Activated T-cell treated with anti-CD3 and anti-CD28 coated beads for 4 hours (primary cell): ENCODE measurements around the gene ZNF211.

Experiments
- DNase-seq: peaks from one replicate; pipeline ENCODE4 v3.0.0-alpha.2; 2020

The ZNF211 gene

GRCh38 chr19:57632987-57633831 is at the start of gene ZNF211:
Gene ZNF211 (plus strand): TSS chr19:57633168. CDS start chr19:57633347, 179 bp downstream.
- peak; percentile 78 for DNase-seq

DNA sequence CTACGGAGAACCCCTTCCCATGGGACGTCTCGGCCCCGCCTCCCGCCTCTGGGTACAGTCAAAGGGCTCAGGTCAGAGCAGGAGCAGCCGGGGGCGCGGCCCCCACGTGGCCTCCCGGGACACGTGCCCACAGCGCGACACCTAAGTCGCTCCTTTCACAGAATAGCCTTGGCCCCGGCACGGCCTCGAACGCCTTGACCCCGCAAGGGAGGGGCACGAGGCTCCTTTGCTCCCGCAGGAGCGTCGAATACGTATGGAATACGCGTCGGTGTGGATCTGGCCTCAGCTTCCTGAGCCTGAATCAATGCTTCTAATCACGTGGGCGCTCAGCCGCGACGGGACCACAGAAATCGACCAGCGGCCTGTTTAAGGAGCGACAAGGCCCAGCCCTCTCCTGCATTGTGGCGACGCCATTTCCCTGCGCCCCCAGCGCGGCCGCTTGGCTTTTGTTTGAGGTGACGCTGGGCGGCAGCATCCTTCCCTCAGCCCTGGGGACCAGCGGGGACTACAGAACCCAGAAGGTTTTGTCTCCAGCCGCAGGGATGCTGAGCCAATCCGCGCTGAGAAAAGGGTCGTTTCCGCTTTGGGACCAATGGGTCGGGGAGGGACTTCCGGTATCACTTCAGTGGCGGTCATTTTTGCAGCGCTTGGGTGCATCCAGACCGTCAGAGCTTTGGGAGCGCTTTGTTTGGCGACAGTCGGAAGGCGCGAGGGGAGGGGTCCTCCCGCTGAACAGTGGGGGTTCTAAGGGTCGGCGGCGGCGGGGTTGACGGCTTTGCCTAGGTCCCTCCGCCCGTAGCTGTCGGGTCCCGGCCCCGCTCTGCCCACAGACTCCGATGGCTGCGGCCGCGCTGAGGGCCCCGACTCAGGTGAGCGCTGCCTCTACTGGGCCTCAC is 49.2 kb upstream of the ZNF211 start, which contains the start of gene ZIK1:
Gene ZIK1, plus strand, starts transcription at position 625 of the 896 bp plus-strand sequence. Its CDS starts 212 bp downstream, at position 837.
- peak; percentile 78 for DNase-seq

DNA sequence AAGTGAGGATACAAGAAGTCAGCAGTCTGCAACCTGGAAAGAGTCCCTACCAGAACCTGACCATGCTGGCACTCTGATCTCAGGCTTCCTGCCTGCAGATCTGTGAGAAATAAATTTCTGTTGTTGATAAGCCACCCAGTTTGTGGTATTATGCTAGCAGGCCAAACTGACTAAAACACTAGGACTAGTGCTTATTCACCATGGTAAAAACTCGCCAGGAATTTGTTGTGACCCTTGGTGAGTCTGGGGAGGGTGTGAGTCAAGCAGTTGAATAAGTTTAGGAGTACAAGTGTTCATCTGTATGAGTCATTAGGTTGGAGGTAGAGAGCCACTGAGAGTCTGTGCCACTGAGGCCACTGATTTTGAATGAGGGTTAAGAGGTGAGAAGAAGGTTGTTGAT is 45.4 kb upstream of the ZNF211 start:
- DNase-seq: no peak

DNA sequence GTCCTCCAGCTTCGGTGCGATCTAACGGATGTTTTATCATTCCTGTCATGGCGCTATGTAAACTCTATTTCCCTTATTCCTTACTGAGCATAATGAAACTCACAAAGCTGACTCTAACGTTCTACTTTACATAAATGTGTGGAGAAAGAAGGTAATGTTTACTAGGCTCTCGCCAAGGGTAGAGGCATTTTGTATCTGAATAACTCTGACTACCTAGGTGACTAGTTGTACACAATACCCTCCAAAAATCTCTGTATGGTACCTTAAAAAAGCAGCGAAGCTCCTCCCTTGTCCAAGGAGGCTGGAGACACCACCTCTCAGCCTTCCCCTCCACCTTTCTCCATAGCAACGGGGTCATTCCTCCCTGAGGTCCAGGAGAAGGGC is 33.6 kb upstream of the ZNF211 start:
- DNase-seq: no peak

DNA sequence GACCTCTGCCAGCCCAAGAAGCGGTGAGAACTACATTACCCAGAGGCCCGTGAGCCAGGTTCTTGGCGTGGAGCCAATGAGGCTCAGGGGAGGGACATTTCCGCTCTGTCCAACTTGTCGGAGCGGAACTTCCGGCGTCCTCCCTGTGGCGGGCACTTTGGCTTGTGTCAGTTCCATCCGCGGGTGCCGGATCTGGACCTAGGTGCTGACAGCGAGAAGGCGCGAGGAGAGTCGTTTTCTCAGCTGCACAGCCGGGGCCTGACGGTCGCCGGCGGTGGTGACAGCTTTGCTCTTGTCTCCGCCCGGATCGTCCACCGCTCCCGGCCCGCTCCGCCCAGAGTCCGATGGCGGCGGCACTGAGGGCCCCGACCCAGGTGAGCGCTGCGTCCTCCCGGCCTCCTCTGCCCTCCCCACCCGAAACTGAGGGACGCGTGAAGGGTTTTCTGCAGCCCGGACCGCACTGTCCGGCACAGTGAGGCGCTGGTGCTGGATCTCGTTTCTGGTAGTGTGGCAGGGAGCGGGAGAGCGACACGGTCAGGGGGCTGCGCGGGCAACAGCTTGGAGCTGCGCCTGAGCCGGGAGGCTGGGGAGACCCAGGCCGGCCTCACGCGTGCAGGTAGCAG is 33.1 kb upstream of the ZNF211 start, which contains the start of gene ZNF530:
Gene ZNF530, plus strand, starts transcription at position 125 of the 623 bp plus-strand sequence. CDS start 4,461 bp downstream, outside the sequence.
- DNase-seq: peak; percentile 74

DNA sequence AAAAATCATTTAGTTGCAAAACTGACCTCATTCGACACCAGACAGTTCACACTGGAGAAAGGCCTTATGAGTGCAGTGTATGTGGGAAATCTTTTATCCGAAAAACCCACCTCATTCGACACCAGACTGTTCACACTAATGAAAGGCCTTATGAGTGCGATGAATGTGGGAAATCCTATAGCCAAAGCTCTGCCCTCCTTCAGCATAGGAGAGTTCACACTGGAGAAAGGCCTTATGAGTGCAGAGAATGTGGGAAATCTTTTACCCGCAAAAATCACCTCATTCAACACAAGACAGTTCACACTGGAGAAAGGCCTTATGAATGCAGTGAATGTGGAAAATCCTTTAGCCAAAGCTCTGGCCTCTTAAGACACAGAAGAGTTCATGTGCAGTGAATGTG is 26.0 kb upstream of the ZNF211 start:
- no peak for DNase-seq

DNA sequence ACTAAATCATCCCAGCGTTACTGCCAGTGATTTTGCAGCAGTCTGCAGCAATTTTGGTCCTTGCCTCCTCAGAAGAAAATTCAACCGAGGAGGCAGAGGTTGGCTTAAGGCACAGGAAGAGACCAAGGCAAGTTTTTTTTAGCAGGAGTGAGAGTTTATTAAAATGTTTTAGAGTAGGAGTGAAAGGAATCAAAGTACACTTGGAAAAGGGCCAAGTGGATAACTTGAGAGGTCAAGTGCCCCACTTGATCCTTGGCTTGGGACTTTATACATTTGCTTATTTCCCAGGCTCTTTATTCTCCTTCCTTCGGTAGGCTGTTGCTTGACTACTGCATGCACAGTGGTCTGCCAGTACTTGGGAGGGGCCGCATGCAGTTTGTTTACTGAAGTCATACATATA is 21.9 kb upstream of the ZNF211 start:
- no peak for DNase-seq

DNA sequence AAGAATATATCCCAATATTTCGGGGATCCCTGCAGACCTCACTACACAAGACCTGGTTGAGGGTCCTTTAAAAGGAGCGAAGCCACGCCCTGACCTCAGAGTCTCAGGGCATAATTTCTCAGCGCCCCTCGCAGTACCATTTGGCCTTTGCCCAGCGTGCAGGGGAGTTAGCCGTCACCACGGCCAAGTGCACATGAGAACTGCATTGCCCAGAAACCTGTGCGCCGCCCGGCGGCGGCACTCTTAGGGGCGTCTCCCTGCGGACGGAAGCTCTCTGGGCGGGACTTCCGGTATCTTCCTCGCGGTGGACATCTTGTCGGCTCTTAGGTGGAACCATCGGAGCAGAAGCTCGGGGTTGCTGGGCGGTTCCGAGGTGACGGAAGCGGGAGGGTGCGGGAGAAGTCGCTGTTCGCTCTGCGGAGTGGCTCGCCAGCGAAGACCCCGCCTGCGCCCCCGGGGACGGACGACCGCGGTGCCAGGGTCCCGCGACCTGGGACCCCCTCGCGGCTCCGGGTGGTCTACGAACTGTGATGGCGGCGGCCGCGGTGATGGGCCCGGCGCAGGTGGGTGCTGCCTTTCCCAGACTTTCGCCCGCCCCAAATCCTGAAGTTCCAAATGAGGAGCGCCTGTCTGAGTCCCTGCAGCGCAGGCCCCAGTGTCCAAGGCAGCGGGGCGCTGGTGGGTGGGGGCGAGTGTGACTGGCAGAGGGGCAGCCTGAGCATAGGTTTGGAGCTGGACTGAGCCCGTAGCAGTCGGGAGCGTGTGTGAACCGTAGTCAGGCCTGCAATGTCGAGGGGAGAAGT is 18.8 kb upstream of the ZNF211 start, which contains the start of gene ZNF134:
Gene ZNF134, plus strand, starts transcription at position 302 of the 803 bp plus-strand sequence. CDS start 5,227 bp downstream, outside the sequence.
- DNase-seq: peak; percentile 77

DNA sequence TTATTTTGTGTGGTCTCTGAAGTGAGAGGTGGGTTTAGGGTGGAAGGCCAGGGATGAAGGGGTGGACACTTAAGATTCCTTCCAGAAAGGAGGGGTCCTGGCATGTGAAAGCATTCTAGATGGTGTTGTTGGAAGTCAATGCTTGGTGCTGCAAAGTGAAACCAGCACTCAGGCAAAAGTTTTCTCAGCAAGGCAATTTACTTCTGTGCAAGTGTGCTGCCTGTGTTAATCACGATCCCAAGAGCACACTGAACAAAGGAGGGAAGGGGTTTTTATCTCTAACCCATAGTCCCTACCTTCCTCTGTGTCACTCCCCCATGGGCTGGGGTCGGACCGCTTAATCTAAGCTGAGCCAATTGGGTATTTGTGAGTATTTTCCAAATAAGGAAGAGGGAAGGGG is 17.6 kb upstream of the ZNF211 start:
- no peak for DNase-seq

DNA sequence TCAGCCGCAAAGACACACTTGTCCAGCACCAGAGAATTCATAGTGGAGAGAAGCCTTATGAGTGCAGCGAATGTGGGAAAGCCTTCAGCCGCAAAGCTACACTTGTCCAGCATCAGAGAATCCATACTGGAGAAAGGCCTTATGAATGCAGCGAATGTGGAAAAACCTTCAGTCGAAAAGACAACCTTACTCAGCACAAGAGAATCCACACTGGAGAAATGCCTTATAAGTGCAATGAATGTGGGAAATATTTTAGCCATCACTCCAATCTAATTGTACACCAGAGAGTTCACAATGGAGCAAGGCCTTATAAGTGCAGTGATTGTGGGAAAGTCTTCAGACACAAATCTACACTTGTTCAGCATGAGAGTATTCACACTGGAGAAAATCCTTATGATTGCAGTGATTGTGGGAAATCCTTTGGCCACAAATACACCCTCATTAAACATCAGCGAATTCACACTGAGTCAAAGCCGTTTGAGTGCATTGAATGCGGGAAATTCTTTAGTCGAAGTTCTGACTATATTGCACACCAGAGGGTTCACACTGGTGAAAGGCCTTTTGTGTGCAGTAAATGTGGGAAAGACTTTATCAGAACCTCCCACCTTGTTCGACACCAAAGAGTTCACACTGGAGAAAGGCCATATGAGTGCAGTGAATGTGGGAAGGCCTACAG is 12.2 kb upstream of the ZNF211 start:
- no peak for DNase-seq

- DNase-seq: no peak
Observed at GRCh38 chr19:57623091-57623490, 9.9 kb upstream of the ZNF211 start.

GRCh38 chr19:57633832-57634131 is 814 bp downstream of the ZNF211 start:
- no peak for DNase-seq

- DNase-seq: no peak
Observed at GRCh38 chr19:57637379-57637778, 4.4 kb downstream of the ZNF211 start.

GRCh38 chr19:57641715-57642234 is 8.8 kb downstream of the ZNF211 start:
- DNase-seq: no peak

DNA sequence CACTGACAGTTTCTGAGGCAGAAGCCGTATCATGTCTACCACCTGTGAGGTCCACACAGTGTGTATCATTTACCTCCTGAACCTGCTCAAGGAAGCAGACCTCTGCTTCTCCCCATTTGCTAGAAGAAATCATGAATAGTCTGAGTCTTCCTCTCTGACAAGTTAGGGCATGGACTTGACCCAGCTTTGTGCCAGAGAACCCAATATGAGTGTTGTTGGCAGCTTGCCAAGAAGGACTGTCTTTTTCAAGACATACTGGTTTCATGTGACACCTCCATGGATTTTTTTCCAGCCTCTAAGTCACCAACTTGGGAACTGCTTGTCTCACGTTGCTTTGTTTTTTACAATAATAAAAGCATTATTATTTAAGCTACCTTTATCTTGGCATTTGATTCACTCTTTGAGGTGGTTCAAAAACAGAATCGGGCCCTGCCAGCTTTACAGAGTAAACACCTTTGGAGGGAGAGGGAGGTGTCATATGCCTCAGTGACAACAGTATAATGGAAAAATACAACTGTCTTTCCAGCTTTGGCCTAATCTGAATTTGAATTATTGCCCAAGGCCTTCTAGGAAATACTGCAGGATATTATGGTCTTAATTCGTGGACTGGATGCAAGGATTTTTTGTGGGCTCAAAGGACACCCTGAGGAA is 9.6 kb downstream of the ZNF211 start:
- no peak for DNase-seq

DNA sequence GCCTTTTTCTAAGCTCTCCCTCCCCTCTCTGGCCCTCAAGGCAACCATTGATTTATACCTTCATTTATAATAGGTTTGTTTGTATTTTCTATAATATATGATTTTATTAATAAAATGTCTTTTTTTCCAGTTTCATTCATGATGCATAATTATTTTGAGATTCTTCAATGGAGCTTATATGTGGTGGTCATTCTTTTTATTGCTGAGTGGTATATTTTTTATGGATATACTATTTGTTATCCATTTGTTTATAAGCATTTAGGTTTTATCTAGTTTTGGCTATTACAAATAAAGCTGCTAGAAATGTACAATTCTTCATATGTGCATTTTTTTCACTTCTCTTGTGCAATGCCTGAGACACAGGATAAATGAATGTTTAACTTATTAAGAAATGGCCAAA is 10.8 kb downstream of the ZNF211 start:
- DNase-seq: no peak

DNA sequence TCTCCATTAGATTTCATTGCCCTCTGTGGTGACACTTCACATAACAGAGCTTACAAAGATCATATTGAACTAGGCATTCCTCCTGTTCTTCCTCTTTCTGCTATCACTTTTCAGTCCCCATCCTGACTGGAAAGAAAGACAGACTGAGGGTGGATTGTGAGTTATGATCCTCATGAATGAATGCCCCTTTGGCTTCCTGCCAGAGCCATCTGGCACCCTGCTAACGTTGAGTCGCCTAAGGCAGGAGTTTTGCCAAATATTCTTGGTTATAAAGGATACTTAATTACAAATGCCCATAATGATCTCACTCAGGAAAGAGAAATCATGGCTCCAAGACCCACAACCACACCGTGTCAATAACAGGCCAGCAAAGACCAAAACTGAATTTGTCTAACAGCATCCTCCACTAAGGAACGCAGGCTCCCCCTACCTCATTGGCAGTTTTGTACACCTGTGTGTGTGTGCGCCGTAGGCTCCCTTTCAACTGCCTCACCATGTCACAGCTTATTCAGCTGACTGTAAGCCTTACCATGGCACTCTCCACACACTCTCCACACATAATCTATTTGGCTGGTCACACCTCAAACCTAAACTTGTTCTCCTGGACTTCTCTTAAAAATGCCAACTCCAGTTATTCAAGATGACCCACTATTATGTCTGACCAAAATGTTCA is 15.5 kb downstream of the ZNF211 start:
- DNase-seq: no peak

DNA sequence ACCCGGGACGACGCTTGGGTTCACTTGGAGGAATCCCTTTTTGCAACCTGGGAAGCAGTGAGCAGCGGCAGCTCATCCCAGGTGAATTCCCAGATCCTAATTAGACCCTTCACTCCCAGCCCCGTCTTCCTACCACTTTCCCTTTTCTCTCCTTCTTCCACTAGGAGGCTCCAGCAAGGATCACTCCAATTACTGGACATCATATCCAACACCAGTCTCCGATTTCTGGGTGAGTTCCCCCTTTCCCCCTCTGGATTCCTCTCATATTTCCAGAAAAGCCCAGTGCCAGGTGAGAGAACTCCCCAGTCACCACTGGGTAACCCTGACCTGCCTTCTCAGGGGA is 18.7 kb downstream of the ZNF211 start:
- no peak for DNase-seq

DNA sequence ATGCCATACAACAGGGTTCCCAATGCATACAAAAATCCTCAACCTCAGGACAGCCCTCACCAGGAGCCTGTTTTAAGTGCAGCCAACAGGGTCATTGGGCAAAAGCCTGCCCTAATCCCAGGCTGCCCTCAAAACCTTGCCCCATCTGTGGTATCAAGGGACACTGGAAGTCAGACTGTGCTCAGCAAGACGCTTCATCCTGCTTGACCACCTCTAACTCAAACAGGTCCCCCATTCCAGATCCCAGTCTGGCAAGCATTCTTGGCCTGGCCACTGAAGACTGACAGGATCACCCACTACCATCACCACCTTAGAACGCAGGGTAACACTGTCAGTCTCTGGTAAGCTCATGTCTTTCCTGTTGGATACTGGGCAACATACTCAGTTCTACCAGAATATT is 20.7 kb downstream of the ZNF211 start:
- DNase-seq: no peak

- DNase-seq: no peak
Observed at GRCh38 chr19:57655443-57655842, 22.5 kb downstream of the ZNF211 start.
